ENCODE data around the gene PCDH19. TPM values are rescaled to one million over a fixed set of nuclear protein-coding genes. Genes with fewer than 3 reads are reported as not detected.

Gene PCDH19
- total and polyA plus RNA-seq, 12 donors, result 0.15 to 1.8 (median 0.63) TPM

DNA sequence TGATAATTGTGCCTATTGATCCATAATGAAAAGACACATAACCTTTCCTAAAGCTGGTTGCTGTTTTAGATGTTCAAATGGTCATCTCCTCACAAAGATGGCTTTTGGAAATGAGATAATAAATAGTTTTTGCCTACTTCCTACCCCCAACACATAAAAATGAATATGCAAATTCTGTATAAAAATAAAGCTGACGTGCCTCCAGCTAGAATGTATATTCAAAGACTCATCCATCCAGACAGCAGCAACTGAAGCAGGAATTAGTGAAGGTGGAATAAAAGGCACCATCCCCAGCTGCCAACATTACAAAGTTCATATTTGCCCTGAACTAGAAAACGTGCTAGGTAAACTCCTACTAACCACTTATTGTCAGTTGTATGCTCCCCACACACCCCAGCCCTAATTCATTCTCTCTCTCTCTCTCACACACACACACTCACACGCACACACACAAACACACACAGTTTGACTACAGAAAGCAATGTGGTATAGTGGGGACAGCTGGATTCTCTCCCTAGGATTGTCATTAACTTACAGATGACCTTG lies 53.6 kb downstream of the PCDH19 start:
- Histone ChIP-seq H3K4me3 (no peak overlapping the region), H3K27me3 (peaks cover 0 to 61% (median 0%) of the 10 kb centered on the region in 7 donors), H3K36me3 (no peaks in the 10 kb centered on the region), H3K9me3 (no peaks in the 10 kb centered on the region), H3K4me1 (no peaks in the 10 kb centered on the region), H3K27ac (no peak overlapping the region)
- WGBS, 2 donors, result 71 to 83% methylated on average over 3 of the region's 3 CpGs
- TF ChIP-seq, protein P1, sequence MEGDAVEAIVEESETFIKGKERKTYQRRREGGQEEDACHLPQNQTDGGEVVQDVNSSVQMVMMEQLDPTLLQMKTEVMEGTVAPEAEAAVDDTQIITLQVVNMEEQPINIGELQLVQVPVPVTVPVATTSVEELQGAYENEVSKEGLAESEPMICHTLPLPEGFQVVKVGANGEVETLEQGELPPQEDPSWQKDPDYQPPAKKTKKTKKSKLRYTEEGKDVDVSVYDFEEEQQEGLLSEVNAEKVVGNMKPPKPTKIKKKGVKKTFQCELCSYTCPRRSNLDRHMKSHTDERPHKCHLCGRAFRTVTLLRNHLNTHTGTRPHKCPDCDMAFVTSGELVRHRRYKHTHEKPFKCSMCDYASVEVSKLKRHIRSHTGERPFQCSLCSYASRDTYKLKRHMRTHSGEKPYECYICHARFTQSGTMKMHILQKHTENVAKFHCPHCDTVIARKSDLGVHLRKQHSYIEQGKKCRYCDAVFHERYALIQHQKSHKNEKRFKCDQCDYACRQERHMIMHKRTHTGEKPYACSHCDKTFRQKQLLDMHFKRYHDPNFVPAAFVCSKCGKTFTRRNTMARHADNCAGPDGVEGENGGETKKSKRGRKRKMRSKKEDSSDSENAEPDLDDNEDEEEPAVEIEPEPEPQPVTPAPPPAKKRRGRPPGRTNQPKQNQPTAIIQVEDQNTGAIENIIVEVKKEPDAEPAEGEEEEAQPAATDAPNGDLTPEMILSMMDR (IDR thresholded peaks at IDR 0.05), result no peak
- DNase-seq (no peak), ATAC-seq (no peak)
- intact Hi-C loops (cut with DNase I), result no loop called here

GRCh38 chrX:100355680-100356079 lies 54.4 kb downstream of the PCDH19 start:
- H3K27me3 ChIP-seq, result peaks cover 0 to 59% (median 0%) of the 10 kb centered on the region in 7 donors
- no peaks in the 10 kb centered on the region for H3K9me3 ChIP-seq
- no peak for ATAC-seq
- no peak for DNase-seq
- H3K4me1 ChIP-seq, result no peaks in the 10 kb centered on the region
- H3K4me3 ChIP-seq, result no peak overlapping the region
- TF ChIP-seq, protein P1 (IDR thresholded peaks at IDR 0.05), result no peak
- H3K27ac ChIP-seq, result no peak overlapping the region
- intact Hi-C loops (cut with DNase I), result no loop called here
- WGBS, 2 donors, result 66% methylated on average over 3 of the region's 3 CpGs
- H3K36me3 ChIP-seq, result no peaks in the 10 kb centered on the region

DNA sequence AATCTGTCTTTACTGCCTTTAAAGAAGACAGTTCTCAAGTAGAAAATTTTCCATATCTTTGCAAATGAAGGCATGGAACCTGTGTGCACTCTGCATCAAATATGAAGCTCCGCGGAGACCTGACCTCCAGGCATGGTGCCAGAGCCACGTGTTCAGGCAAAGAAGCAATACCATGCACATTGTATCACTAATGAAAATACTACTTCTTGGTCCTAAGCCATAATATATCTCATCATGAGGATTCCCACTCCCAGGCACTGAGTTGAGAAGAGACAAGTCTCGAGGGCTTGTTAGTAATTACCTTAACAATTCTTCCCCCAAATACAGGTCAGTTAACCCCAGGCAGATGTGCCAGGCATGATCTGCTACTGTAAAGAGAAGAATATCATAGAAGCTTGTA lies 56.7 kb downstream of the PCDH19 start:
- Histone ChIP-seq H3K27ac (no peak overlapping the region), H3K9me3 (no peaks in the 10 kb centered on the region), H3K36me3 (no peaks in the 10 kb centered on the region), H3K27me3 (peaks cover 0 to 43% (median 0%) of the 10 kb centered on the region in 7 donors), H3K4me3 (no peak overlapping the region), H3K4me1 (no peaks in the 10 kb centered on the region)
- intact Hi-C loops (cut with DNase I), result no loop called here
- DNase-seq (no peak), ATAC-seq (no peak)
- WGBS, 2 donors, result 49 to 54% methylated on average over 4 of the region's 4 CpGs
- TF ChIP-seq, protein P1 (IDR thresholded peaks at IDR 0.05), result no peak

- WGBS, 2 donors, result 75 to 77% methylated on average over 5 of the region's 5 CpGs
- intact Hi-C loops (cut with DNase I), result no loop called here
- H3K4me3 ChIP-seq, result no peak overlapping the region
- H3K4me1 ChIP-seq, result no peaks in the 10 kb centered on the region
- H3K27ac ChIP-seq, result no peak overlapping the region
- TF ChIP-seq, protein P1 (IDR thresholded peaks at IDR 0.05), result no peak
- no peaks in the 10 kb centered on the region for H3K9me3 ChIP-seq
- H3K27me3 ChIP-seq, result peaks cover 0 to 31% (median 0%) of the 10 kb centered on the region in 7 donors
- no peak for DNase-seq
- no peak for ATAC-seq
- H3K36me3 ChIP-seq, result no peaks in the 10 kb centered on the region
These were observed 59.2 kb downstream of the PCDH19 start for GRCh38 chrX:100350704-100351489.
